ENCODE results near the gene BTBD16.

Gene BTBD16

DNA sequence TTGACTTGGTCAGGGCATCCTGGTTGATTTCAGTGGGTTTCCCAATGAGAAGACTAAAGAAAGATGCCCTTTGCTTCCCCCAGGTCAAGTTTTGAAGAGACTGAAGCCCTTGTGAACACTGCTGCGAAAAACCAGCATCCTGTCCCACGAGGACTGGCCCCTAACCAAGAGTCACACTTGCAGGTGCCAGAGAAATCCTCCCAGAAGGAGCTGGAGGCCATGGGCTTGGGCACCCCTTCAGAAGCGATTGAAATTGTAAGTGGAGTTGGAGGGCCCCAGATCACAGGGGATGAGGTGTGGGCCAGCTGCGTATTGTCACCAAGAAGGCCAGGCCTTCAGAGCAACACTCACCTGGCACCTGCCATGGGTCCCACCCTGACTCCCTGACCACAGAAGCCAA is 43.3 kb upstream of the BTBD16 start:
- DNase-seq (ENCODE audit: low spot score) (no peak), ATAC-seq (ENCODE audit: low read depth) (no peak)
- Histone ChIP-seq H3K27me3 (ENCODE audit: insufficient read depth, poor library complexity, severe bottlenecking) (no peaks in the 10 kb centered on the region), H3K36me3 (ENCODE audit: low read depth) (peaks cover 51% of the 10 kb centered on the region), H3K4me3 (ENCODE audit: severe bottlenecking) (no peak overlapping the region), H3K27ac (ENCODE audit: poor library complexity, severe bottlenecking) (no peak overlapping the region), H3K9me3 (ENCODE audit: severe bottlenecking) (no peaks in the 10 kb centered on the region), H3K4me1 (ENCODE audit: insufficient read depth, poor library complexity, severe bottlenecking) (no peaks in the 10 kb centered on the region)
- TF ChIP-seq, protein P1, sequence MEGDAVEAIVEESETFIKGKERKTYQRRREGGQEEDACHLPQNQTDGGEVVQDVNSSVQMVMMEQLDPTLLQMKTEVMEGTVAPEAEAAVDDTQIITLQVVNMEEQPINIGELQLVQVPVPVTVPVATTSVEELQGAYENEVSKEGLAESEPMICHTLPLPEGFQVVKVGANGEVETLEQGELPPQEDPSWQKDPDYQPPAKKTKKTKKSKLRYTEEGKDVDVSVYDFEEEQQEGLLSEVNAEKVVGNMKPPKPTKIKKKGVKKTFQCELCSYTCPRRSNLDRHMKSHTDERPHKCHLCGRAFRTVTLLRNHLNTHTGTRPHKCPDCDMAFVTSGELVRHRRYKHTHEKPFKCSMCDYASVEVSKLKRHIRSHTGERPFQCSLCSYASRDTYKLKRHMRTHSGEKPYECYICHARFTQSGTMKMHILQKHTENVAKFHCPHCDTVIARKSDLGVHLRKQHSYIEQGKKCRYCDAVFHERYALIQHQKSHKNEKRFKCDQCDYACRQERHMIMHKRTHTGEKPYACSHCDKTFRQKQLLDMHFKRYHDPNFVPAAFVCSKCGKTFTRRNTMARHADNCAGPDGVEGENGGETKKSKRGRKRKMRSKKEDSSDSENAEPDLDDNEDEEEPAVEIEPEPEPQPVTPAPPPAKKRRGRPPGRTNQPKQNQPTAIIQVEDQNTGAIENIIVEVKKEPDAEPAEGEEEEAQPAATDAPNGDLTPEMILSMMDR (IDR thresholded peaks at IDR 0.05; ENCODE audit: poor library complexity, severe bottlenecking) = no peak

DNA sequence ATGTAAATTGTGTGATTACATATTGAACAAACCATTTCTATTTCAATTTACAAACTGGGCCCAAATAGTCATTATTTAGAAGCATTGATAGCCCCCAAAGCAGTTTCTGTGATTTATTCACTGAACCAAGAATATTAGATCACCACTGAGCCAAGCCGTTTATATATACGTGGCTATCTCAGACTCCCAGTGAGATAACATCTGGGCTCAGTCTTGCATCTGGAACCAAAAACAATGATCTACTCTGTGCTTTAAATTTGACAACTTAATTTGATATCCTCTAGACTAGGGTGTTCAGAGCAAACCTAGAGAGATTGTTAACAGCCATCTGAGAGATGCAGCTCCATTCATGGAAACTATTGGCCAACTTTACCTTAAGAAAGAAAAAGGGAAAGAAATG is 41.4 kb upstream of the BTBD16 start:
- DNase-seq (ENCODE audit: low spot score) = no peak
- Histone ChIP-seq H3K9me3 (ENCODE audit: severe bottlenecking) (no peaks in the 10 kb centered on the region), H3K4me1 (ENCODE audit: insufficient read depth, poor library complexity, severe bottlenecking) (no peaks in the 10 kb centered on the region), H3K36me3 (ENCODE audit: low read depth) (peaks cover 53% of the 10 kb centered on the region), H3K4me3 (ENCODE audit: severe bottlenecking) (no peak overlapping the region), H3K27ac (ENCODE audit: poor library complexity, severe bottlenecking) (no peak overlapping the region), H3K27me3 (ENCODE audit: insufficient read depth, poor library complexity, severe bottlenecking) (no peaks in the 10 kb centered on the region)
- ATAC-seq (ENCODE audit: low read depth) = no peak
- TF ChIP-seq, protein P1 (IDR thresholded peaks at IDR 0.05; ENCODE audit: poor library complexity, severe bottlenecking) = no peak

DNA sequence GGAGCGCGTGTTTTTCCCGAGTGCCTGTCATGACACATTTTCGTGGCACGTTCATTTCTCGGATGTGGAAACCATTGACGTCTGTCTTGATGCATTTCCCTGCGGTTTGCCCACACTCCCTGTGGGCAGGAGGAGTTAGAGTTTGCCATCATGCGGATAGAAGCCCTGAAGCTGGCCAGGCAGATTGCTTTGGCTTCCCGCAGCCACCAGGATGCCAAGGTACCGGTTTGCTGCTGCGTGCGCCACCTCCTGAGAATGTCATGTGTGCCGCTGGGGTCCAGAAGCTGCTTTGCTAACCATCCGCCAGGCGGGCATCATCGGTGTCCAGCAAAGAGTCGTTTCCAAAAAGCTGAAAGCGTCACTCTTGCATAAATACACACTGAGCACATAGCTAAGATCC is 40.9 kb upstream of the BTBD16 start:
- H3K4me1 ChIP-seq (ENCODE audit: insufficient read depth, poor library complexity, severe bottlenecking) = no peaks in the 10 kb centered on the region
- TF ChIP-seq, protein P1 (IDR thresholded peaks at IDR 0.05; ENCODE audit: poor library complexity, severe bottlenecking) = no peak
- DNase-seq (ENCODE audit: low spot score) (no peak), ATAC-seq (ENCODE audit: low read depth) (no peak)
- H3K9me3 ChIP-seq (ENCODE audit: severe bottlenecking) = no peaks in the 10 kb centered on the region
- no peak overlapping the region for H3K27ac ChIP-seq (ENCODE audit: poor library complexity, severe bottlenecking)
- H3K36me3 ChIP-seq (ENCODE audit: low read depth) = peaks cover 58% of the 10 kb centered on the region
- no peaks in the 10 kb centered on the region for H3K27me3 ChIP-seq (ENCODE audit: insufficient read depth, poor library complexity, severe bottlenecking)
- H3K4me3 ChIP-seq (ENCODE audit: severe bottlenecking) = no peak overlapping the region

DNA sequence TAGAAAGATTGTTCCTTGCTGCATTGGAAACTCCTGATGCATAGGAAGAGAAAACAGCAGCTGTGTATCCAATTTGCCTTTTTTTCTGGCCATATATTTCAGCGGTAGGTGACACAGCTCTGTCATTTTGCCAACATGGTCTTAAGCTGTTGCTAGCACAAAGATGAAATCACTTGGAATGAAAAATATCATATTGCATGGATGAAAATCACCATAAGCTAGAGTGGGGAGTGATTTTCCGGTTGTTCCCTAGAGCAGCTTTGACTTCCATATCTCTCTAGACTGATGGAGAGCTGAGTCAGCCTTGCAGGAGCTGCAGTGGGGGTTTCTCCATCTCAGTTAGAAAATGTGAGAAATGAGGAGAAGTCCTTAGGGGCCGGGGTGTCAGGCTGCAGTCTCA is 38.3 kb upstream of the BTBD16 start:
- H3K9me3 ChIP-seq (ENCODE audit: severe bottlenecking) = no peaks in the 10 kb centered on the region
- no peaks in the 10 kb centered on the region for H3K4me1 ChIP-seq (ENCODE audit: insufficient read depth, poor library complexity, severe bottlenecking)
- no peak overlapping the region for H3K27ac ChIP-seq (ENCODE audit: poor library complexity, severe bottlenecking)
- H3K27me3 ChIP-seq (ENCODE audit: insufficient read depth, poor library complexity, severe bottlenecking) = no peaks in the 10 kb centered on the region
- H3K36me3 ChIP-seq (ENCODE audit: low read depth) = peaks cover 57% of the 10 kb centered on the region
- no peak overlapping the region for H3K4me3 ChIP-seq (ENCODE audit: severe bottlenecking)
- TF ChIP-seq, protein P1 (IDR thresholded peaks at IDR 0.05; ENCODE audit: poor library complexity, severe bottlenecking) = no peak
- DNase-seq (ENCODE audit: low spot score) (no peak), ATAC-seq (ENCODE audit: low read depth) (no peak)

DNA sequence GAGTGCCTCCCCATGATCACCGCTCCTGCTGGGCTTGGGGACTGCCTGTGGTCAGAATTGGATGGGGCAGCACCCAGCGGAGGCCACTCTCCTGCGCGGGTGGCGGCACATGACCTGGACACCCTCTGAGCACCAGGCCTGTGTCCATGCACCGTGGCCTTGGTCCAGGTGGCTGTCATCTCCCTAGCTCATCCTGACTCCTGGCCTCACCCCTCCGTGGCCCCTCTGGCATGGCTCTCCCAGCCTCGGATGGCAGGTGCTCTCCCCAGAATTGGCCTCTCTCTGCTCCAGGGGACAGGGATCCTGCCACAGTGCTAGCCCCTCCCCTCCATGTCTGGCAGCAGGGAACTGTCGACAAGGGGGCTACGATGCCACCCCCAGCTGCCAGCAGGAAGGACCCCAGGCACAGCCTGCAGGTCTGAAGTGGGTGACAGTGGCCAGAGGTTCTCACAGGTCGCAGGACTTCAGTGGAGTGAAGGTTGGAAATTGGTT is 37.2 kb upstream of the BTBD16 start:
- ATAC-seq (ENCODE audit: low read depth) = no peak
- H3K36me3 ChIP-seq (ENCODE audit: low read depth) = peaks cover 57% of the 10 kb centered on the region
- DNase-seq (ENCODE audit: low spot score) = no peak
- no peak overlapping the region for H3K4me3 ChIP-seq (ENCODE audit: severe bottlenecking)
- no peak overlapping the region for H3K27ac ChIP-seq (ENCODE audit: poor library complexity, severe bottlenecking)
- TF ChIP-seq, protein P1 (IDR thresholded peaks at IDR 0.05; ENCODE audit: poor library complexity, severe bottlenecking) = no peak
- no peaks in the 10 kb centered on the region for H3K27me3 ChIP-seq (ENCODE audit: insufficient read depth, poor library complexity, severe bottlenecking)
- H3K4me1 ChIP-seq (ENCODE audit: insufficient read depth, poor library complexity, severe bottlenecking) = no peaks in the 10 kb centered on the region
- H3K9me3 ChIP-seq (ENCODE audit: severe bottlenecking) = no peaks in the 10 kb centered on the region
